COLO829 (cell line): ENCODE results near the gene EXT2.
A peak's percentile ranks its signal among the peaks of the same experiment; 100 is the strongest.

ENCODE experiments used
- DNase-seq: peaks from one replicate; pipeline ENCODE4 v3.0.0; 2012; ENCODE audit warnings: low spot score

EXT2 gene

GRCh38 chr11:44085330-44085729, 10.1 kb upstream of the EXT2 start:
- no peak for DNase-seq

DNA sequence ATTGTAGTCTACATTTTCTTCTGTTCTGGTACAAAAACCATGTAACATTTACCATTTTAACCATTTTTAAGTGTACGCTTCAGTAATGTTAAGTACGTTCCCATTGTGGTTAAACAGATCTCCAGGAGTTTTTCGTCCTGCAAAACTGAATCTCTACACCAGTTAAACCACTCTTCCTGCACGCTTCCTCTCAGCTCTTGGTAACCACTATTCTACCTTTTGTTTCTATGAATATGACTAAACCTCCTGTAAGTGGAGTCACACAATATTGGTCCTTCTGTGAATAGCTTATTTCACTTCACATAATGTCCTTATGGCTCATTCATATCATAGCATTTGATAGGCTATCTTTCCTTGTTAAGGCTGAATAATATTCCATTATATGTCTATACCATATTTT, 7.1 kb upstream of the EXT2 start:
- DNase-seq = no peak

DNA sequence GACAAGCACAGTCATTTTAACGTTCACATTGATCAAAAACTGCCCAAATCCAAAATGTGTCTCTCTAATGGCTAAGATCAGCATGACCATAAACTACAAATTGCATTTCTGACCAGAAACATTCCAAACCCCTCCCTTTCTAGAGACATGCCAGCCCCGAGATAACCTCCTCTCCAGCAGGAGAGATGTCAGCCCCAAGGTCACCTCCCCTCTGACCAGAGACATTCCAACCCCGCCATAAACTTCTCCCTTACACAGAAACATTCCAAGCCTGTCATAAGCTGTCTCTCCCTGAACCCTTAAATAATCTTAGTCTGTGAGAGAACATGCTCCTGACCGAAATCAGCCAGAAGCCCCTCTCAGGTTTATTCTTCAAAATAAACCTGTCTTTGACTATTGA, 6.6 kb upstream of the EXT2 start:
- DNase-seq = no peak

GRCh38 chr11:44090539-44090938, 4.9 kb upstream of the EXT2 start:
- DNase-seq = no peak

DNA sequence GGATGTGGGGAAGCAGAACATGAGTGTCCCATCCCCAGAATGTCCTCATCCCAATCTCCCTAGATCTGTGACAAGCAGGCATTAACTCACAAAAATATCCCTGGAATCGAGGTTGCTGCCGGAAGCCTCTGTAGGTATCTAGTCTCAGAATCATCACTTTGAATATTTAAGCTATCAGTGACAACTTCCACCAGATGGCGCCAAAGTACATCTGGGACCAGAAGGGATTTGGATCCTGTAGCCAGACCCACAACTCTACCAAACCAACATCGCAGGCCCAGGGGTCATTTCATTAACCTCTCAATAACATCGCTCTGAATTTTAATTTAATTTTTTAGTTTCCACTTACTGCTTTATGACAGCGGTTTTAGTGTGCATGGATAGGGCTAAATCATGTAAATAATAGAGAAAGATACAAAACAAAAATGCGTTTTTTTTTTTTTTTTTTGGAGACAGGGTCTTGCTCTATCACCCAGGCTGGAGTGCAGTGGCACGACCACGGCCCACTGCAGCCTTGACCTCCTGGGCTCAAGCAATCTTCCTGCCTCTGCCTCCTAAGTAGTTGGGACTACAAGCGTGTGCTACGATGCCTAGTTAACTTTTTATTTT, 1.1 kb upstream of the EXT2 start:
- DNase-seq = peak; percentile 91

DNA sequence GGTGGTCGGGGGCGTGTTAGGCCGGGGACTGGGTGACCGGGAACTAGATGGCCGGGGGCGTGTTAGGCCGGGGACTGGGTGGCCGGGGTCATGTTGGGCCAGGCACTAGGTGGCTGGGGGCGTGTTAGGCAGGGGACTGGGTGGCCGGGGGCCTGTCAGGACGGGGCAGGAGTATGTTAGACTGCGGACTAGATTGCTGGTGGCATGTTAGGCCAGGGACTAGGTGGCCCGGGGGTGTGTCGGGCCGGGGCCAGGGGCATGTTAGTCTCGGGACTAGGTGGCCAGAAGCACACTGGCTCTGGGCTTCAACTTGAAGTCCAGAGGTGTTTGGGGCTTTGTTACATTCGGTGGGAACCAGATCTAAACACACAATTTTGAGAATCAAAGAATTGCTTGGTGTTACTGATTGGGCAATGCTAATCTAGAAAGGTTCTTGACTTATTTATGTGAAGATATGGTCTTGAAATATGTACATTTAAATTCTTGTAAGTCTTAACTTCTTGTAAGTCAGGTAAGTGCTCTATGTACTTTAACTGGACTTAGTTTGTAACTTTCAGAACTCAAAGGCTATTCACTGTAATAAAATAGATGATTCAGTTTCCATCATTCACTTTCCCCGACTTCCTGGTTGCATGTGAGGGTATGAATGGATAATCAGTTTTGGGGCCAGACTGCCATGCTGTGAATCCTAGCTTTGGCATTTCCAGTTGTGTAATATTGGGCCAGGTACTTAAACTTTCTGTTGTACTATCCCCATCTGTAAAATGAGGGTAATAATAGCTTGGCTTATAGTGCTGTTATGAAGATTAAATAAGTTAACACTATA, 1.1 kb downstream of the EXT2 start:
- peak; percentile 39 for DNase-seq

DNA sequence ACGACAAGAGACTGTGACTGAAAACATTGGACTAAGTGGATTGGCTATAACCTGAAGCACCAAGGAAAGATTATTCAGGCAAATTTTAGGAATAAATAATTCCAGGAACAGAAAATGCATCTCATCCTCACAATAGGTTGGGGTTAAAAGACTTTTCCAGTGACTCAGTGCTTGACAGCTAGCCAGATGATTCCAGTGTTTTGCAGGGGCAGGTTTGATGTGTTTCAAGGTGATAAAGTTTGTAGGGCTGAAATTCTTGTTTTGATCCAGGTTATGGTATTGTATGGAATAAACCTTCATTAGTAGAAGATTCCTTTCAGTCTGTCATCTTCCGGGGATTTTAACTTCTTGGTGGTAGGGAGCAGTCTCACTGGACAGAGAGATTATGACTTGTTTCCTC, 2.3 kb downstream of the EXT2 start:
- DNase-seq = no peak

DNA sequence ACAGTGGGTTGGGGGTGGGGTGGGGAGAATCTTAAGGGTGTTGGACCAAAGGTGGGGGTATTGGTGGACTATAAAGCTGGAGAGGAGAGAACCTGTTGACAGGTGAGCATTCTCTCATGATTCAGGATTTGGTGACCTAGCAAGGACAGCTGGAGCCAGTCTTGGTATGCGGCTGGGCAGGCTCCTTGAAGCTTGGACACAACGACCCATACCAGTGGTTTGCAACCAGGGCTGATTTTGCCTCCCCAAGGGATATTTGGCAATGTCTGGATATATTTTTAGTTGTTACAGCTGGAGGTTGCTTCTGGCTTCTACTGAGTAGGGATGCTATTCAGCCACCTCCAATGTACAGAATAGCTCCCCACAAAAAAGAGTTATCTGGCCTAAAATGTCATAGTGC, 5.6 kb downstream of the EXT2 start:
- DNase-seq = no peak

GRCh38 chr11:44104481-44105294, 9.2 kb downstream of the EXT2 start:
- no peak for DNase-seq

DNA sequence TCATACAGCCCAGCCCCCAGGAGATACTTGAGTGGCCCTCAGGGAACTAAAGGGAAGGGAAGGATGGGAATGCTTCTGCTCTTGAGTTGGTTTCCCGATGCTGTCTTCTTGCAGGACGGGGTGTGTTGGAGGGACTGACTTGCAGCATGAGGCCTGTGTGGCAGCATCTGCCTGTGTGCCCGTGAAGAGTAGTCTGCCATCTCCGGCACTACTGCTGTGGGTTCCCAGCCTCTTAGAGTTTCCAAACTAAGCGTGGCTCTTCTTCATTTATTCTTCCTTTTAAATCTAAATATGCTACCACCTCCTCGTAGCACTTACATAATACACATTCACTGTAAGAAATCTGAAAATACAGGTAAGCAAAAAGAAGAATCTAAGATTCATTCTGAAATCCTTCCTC, 12.8 kb downstream of the EXT2 start:
- DNase-seq = no peak

DNA sequence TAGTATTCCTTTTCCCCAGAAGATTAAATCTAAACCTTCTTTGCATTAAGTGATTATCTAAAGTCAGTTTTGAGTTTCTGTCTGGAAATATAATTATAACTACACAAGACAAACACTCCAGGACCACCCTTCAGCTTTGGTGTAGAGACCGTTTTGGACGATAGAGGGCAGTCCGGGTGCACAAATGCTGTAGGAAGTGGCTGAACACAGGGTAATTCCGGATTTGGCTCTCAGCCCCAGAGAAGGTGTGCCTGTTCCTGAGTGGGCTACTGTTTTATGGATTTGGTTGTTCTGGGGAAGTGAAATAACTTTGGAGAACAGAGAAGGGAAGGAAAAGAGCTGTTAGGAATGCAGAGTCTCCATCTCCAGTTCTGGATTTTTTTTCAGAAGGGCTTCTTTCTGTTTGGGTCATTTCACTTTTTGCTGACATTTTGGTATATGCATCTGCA, 14.8 kb downstream of the EXT2 start:
- peak; percentile 71 for DNase-seq

DNA sequence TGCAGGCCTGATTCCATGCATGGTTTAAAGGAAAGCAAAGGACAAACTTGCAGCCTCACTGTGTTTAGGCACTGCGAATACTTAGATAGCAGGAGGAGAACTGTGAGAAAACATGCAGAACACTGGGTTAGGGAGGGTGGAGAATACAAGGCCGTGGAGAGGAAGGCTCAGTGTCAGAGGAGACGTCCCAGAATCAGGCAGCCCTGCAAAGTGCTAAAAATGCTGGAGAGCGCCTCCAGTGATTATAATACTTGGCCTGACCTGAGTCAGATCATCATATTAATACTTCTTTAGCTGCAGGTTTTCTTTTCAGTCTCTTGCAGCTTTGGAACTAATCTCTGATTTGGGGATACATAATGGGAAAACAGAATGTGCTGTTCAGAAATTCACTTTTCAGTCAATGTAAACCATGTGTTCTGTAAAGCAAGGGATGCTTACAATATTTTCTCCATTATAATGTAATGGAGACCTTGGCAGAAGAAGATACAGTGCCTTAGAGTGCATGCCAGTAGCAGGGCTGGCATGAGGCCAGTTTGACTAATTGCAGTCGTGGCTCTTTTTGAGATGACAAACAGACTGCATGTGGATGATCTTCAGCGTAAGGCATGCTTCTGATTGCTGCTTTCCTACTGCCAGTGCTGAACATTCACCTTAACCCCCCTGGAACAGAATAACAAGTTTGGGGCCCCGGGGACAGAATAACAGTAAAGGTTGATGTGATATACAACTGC, 16.8 kb downstream of the EXT2 start:
- no peak for DNase-seq

- DNase-seq = no peak
Observed at GRCh38 chr11:44113018-44113417, 17.5 kb downstream of the EXT2 start.

GRCh38 chr11:44113572-44113971, 18.1 kb downstream of the EXT2 start:
- DNase-seq = no peak

GRCh38 chr11:44116234-44116830, 20.9 kb downstream of the EXT2 start:
- peak; percentile 47 for DNase-seq

GRCh38 chr11:44120169-44120568, 24.7 kb downstream of the EXT2 start:
- DNase-seq = no peak

DNA sequence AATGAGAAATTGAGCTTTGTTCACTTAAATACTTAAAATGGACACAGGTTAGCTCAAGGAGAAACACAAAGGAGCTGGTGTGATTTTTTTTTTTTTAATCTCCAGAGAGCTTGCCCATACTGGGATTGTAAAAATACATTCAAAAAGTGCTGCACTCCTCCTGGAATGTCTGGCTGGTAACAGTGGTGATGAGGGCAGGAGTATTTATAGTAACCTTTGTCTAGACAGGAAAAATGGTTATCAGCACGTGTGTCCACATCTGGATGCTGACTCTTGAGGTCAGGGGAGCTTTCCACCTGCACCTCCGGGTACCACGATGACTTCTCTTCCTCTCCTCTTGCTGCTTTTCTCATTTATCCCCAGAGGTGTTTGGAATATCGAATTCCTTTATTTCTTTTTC, 30.1 kb downstream of the EXT2 start:
- no peak for DNase-seq

DNA sequence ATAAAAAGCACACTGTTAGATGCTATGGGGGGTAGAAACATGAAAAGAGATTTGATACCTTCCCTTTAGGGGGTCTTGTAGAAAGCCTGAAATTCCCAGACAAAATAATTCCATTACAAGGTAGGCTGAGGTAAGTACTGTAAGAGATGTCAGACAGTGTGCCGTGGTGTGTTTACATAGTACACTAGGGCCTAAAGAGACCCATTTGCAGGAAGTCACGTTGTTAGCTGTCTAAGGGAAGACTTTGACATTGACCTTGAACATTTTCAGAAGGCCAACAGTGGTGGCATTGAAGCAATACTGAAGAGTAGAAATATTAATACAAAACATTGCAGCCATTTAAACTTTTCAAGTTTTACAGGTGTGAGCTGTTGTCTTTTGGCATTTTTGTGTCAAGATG, 30.8 kb downstream of the EXT2 start:
- DNase-seq = no peak

GRCh38 chr11:44127130-44127529, 31.7 kb downstream of the EXT2 start:
- DNase-seq = no peak

- no peak for DNase-seq
Observed at GRCh38 chr11:44128729-44129128, 33.3 kb downstream of the EXT2 start.

- DNase-seq = no peak
Observed at GRCh38 chr11:44130751-44131150, 35.3 kb downstream of the EXT2 start.
